SK-N-SH (cell line): ENCODE measurements around the gene EAF1.
A peak's percentile ranks its signal among the peaks of the same experiment; 100 is the strongest.
"Not testable (repeated sequence)": the region's sequence is repeated elsewhere in the genome, so short reads cannot be mapped to it uniquely, and the experiment has no call there.

Experiments used
- CHD2 ChIP-seq: fragments of 150-350 bp; IDR thresholded peaks from 2 replicates; pipeline ENCODE4 v1.6.1; 2018; ENCODE audit warnings: low read length; ENCODE audit not compliant: partially characterized antibody
- CTCF ChIP-seq: fragments of 200-600 bp; sonication (generic); IDR thresholded peaks from 2 replicates; pipeline ENCODE4 v1.6.1; 2017; ENCODE audit warnings: antibody characterized with exemption, mild to moderate bottlenecking, moderate library complexity
- GABPA ChIP-seq: IDR thresholded peaks from 2 replicates; pipeline ENCODE4 v1.4.0; 2012; ENCODE audit warnings: low read depth, mild to moderate bottlenecking
- MAX ChIP-seq: IDR thresholded peaks from 2 replicates; pipeline ENCODE4 v1.4.0; 2012; ENCODE audit warnings: low read depth
- MXI1 ChIP-seq: IDR thresholded peaks from 2 replicates; pipeline ENCODE4 v1.6.1; 2012; ENCODE audit warnings: mild to moderate bottlenecking, low read depth, low read length, improper control_type of control experiment
- RAD21 ChIP-seq: IDR thresholded peaks from 2 replicates; pipeline ENCODE4 v1.6.1; 2012; ENCODE audit warnings: mild to moderate bottlenecking, low read length
- TAF1 ChIP-seq: IDR thresholded peaks from 2 replicates; pipeline ENCODE4 v1.6.1; 2012; ENCODE audit warnings: low read depth, mild to moderate bottlenecking, low read length, moderate library complexity, borderline replicate concordance
- YY1 ChIP-seq: IDR thresholded peaks from 2 replicates; pipeline ENCODE4 v1.4.0; 2012; ENCODE audit warnings: low read depth, mild to moderate bottlenecking

- TF ChIP-seq RAD21, result peak; percentile 41
- not testable (repeated sequence) for TF ChIP-seq TAF1, CHD2, YY1, MAX, GABPA, MXI1
- peak; percentile 69 for TF ChIP-seq CTCF
Measured at GRCh38 chr3:15398731-15399133, 28.7 kb upstream of the EAF1 start.
